ENCODE results near the gene SERPINF2. TPM values are rescaled to one million over a fixed set of nuclear protein-coding genes. Genes with fewer than 3 reads are reported as not detected.
A peak's percentile ranks its signal among the peaks of the same experiment; 100 is the strongest.

SERPINF2 gene
- total RNA-seq, 2 donors from 2014 or later = 1.0 to 1.7 TPM

- Histone ChIP-seq H3K36me3 (no peaks in the 10 kb centered on the region), H3K27ac (no peak overlapping the region), H3K9ac (ENCODE audit: low read depth in 2 of 2, low read length in 2 of 2) (no peak overlapping the region), H3K27me3 (no peaks in the 10 kb centered on the region), H3K4me3 (no peak overlapping the region), H3K9me3 (no peaks in the 10 kb centered on the region), H3K4me1 (peaks cover 4% of the 10 kb centered on the region)
- TF ChIP-seq, protein P1, sequence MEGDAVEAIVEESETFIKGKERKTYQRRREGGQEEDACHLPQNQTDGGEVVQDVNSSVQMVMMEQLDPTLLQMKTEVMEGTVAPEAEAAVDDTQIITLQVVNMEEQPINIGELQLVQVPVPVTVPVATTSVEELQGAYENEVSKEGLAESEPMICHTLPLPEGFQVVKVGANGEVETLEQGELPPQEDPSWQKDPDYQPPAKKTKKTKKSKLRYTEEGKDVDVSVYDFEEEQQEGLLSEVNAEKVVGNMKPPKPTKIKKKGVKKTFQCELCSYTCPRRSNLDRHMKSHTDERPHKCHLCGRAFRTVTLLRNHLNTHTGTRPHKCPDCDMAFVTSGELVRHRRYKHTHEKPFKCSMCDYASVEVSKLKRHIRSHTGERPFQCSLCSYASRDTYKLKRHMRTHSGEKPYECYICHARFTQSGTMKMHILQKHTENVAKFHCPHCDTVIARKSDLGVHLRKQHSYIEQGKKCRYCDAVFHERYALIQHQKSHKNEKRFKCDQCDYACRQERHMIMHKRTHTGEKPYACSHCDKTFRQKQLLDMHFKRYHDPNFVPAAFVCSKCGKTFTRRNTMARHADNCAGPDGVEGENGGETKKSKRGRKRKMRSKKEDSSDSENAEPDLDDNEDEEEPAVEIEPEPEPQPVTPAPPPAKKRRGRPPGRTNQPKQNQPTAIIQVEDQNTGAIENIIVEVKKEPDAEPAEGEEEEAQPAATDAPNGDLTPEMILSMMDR (IDR thresholded peaks at IDR 0.05) = no peak
- intact Hi-C loops (cut with DNase I) = no loop called here
- DNase-seq = no peak
Observed at GRCh38 chr17:1776328-1776727, 33.7 kb downstream of the SERPINF2 start.

- Histone ChIP-seq H3K27ac (no peak overlapping the region), H3K27me3 (no peaks in the 10 kb centered on the region), H3K4me1 (peaks cover 4% of the 10 kb centered on the region), H3K4me3 (no peak overlapping the region), H3K9me3 (no peaks in the 10 kb centered on the region), H3K36me3 (no peaks in the 10 kb centered on the region), H3K9ac (ENCODE audit: low read depth in 2 of 2, low read length in 2 of 2) (no peak overlapping the region)
- intact Hi-C loops (cut with DNase I) = no loop called here
- DNase-seq = no peak
- TF ChIP-seq, protein P1 (IDR thresholded peaks at IDR 0.05) = no peak
Observed at GRCh38 chr17:1776857-1777256, 34.2 kb downstream of the SERPINF2 start.

- H3K36me3 ChIP-seq = no peaks in the 10 kb centered on the region
- intact Hi-C loops (cut with DNase I) = loop anchor here (5.0 kb wide), 1 partner anchor 47 kb away; no protein-coding TSS in a partner anchor
- H3K4me1 ChIP-seq = peaks cover 4% of the 10 kb centered on the region
- no peaks in the 10 kb centered on the region for H3K27me3 ChIP-seq
- H3K27ac ChIP-seq = peak overlapping the region; percentile 73
- DNase-seq = peak; percentile 42
- H3K9me3 ChIP-seq = no peaks in the 10 kb centered on the region
- H3K4me3 ChIP-seq = no peak overlapping the region
- TF ChIP-seq, protein P1 (IDR thresholded peaks at IDR 0.05) = no peak
- no peak overlapping the region for H3K9ac ChIP-seq (ENCODE audit: low read depth in 2 of 2, low read length in 2 of 2)
Observed at GRCh38 chr17:1779571-1780131, 37.0 kb downstream of the SERPINF2 start.

- Histone ChIP-seq H3K9ac (ENCODE audit: low read depth in 2 of 2, low read length in 2 of 2) (peak overlapping the region; percentile 32 to 50), H3K9me3 (no peaks in the 10 kb centered on the region), H3K4me1 (peaks cover 11% of the 10 kb centered on the region), H3K27ac (peak overlapping the region; percentile 78), H3K4me3 (no peak overlapping the region), H3K36me3 (no peaks in the 10 kb centered on the region), H3K27me3 (no peaks in the 10 kb centered on the region)
- intact Hi-C loops (cut with DNase I) = loop anchor here (5.0 kb wide), 1 partner anchor 50 kb away; no protein-coding TSS in a partner anchor
- TF ChIP-seq, protein P1 (IDR thresholded peaks at IDR 0.05) = no peak
- DNase-seq = no peak
Observed at GRCh38 chr17:1782171-1782567, 39.5 kb downstream of the SERPINF2 start.

- peak overlapping the region; percentile 58 to 70 for H3K9ac ChIP-seq (ENCODE audit: low read depth in 2 of 2, low read length in 2 of 2)
- H3K27ac ChIP-seq = peak overlapping the region; percentile 78
- TF ChIP-seq, protein P1 (IDR thresholded peaks at IDR 0.05) = no peak
- H3K27me3 ChIP-seq = no peaks in the 10 kb centered on the region
- no peaks in the 10 kb centered on the region for H3K36me3 ChIP-seq
- intact Hi-C loops (cut with DNase I) = loop anchor here (5.0 kb wide), 1 partner anchor 51 kb away; no protein-coding TSS in a partner anchor
- no peaks in the 10 kb centered on the region for H3K9me3 ChIP-seq
- no peak for DNase-seq
- no peak overlapping the region for H3K4me3 ChIP-seq
- peaks cover 14% of the 10 kb centered on the region for H3K4me1 ChIP-seq
Observed at GRCh38 chr17:1783271-1783670, 40.6 kb downstream of the SERPINF2 start.
